BLaER1 treated with 17β-estradiol and CSF1 and Interleukin-3, amounts not matched to agents 10 nM and 100 nM (cell line): ENCODE measurements around the gene SLC25A21.
"Not testable (repeated sequence)": the region's sequence is repeated elsewhere in the genome, so short reads cannot be mapped to it uniquely, and the experiment has no call there.

ENCODE experiments used
- H3K27ac ChIP-seq, 11 experiments: shearing (Covaris generic); formaldehyde crosslinking; 2 replicates each; pipeline ENCODE4 v1.8.1; 2022
- H3K27me3 ChIP-seq, 11 experiments: shearing (Covaris generic); formaldehyde crosslinking; 2 replicates each; pipeline ENCODE4 v1.8.1; 2022
- H3K36me3 ChIP-seq, 11 experiments: shearing (Covaris generic); formaldehyde crosslinking; 2 replicates each; pipeline ENCODE4 v1.8.1; 2022
- H3K4me1 ChIP-seq, 10 experiments: shearing (Covaris generic); formaldehyde crosslinking; 2 replicates each; pipeline ENCODE4 v1.8.1; 2022
- H3K4me2 ChIP-seq, 11 experiments: shearing (Covaris generic); formaldehyde crosslinking; 2 replicates each; pipeline ENCODE4 v1.8.1; 2022
- H3K4me3 ChIP-seq, 10 experiments: shearing (Covaris generic); formaldehyde crosslinking; 2 replicates each; pipeline ENCODE4 v1.8.1; 2022
- H3K9ac ChIP-seq, 11 experiments: shearing (Covaris generic); formaldehyde crosslinking; 2 replicates each; pipeline ENCODE4 v1.8.1; 2022
- H3K9me3 ChIP-seq, 11 experiments: shearing (Covaris generic); formaldehyde crosslinking; replicated peaks in 1 of 11; 2 replicates each; pipeline ENCODE4 v1.8.1; 2022
- H4K20me1 ChIP-seq, 11 experiments: shearing (Covaris generic); formaldehyde crosslinking; 2 replicates each; pipeline ENCODE4 v1.8.1; 2022
- Cebpa-rat ChIP-seq, 11 experiments: shearing (Covaris generic); IDR thresholded peaks; 2 replicates each; pipeline ENCODE4 v1.8.1; 2022

The SLC25A21 gene

DNA sequence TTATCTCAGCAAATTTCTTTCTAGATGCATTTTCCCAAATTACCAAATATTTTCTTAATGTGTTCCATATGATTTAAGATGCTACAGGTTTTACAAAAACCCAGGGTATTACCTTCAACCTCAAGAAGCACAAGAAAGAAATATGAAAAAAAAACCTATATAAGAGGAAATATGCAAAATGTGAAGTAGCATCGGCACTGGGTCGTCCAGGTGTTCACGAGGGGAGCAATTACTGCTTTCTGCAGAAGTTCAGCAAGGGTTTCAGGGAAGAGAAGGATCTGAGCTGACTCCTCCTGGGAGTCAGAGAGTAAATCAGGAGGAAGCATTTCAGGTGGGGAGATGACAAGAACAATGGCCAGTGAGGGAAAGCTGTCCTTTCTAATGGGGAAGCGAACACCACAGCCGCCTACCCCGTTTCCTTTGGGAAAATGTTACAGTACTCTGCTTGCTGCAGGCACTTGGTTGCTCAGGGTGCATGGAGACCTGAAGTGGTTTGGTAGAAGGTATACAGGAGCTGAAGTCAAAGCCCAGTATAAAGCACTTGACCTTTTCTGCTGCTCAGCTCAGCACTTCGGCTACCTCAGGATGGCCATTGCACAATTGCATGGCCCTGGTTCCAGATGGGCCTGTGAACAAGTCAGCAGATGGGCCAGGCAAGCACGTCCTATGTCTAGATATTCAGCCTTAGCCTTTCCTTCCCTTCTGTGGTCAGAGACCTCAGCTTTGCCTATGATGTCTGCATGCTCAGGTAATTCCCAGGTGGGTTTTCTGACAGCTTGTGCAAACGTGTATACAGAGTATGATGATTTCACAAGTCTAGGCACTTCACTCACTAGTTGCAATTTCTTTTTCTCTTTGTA is 355.1 kb downstream of the SLC25A21 start:
- Histone ChIP-seq H3K36me3 (no peaks in the 10 kb centered on the region), H3K9me3 (peaks cover 0 to 7% (median 0%) of the 10 kb centered on the region in 11 experiments; a peak in 4 of 22 replicates), H3K4me3 (no peak overlapping the region), H3K4me1 (peaks cover 13 to 68% (median 46%) of the 10 kb centered on the region in 10 experiments), H4K20me1 (no peaks in the 10 kb centered on the region), H3K27me3 (no peaks in the 10 kb centered on the region), H3K9ac (no peak overlapping the region), H3K27ac (peak overlapping the region in 1 of 11 experiments; percentile 44; a peak in 1 of 22 replicates), H3K4me2 (peak overlapping the region; percentile 3 to 88 (median 71); a peak in 20 of 22 replicates)
- TF ChIP-seq Cebpa-rat (IDR thresholded peaks at IDR 0.05) = peak in 2 of 11 experiments; percentile 28 to 36; a peak in 2 of 22 replicates

GRCh38 chr14:36816481-36816880 is 355.9 kb downstream of the SLC25A21 start:
- peak overlapping the region in 7 of 11 experiments; percentile 9 to 71 (median 43); a peak in 10 of 22 replicates for H3K4me2 ChIP-seq
- H3K27me3 ChIP-seq = no peaks in the 10 kb centered on the region
- H3K9ac ChIP-seq = no peak overlapping the region
- peaks cover 13 to 60% (median 46%) of the 10 kb centered on the region in 10 experiments for H3K4me1 ChIP-seq
- no peak for TF ChIP-seq Cebpa-rat (IDR thresholded peaks at IDR 0.05)
- H4K20me1 ChIP-seq = no peaks in the 10 kb centered on the region
- peaks cover 0 to 7% (median 0%) of the 10 kb centered on the region in 11 experiments; a peak in 4 of 22 replicates for H3K9me3 ChIP-seq
- no peaks in the 10 kb centered on the region for H3K36me3 ChIP-seq
- H3K27ac ChIP-seq = no peak overlapping the region
- no peak overlapping the region for H3K4me3 ChIP-seq

DNA sequence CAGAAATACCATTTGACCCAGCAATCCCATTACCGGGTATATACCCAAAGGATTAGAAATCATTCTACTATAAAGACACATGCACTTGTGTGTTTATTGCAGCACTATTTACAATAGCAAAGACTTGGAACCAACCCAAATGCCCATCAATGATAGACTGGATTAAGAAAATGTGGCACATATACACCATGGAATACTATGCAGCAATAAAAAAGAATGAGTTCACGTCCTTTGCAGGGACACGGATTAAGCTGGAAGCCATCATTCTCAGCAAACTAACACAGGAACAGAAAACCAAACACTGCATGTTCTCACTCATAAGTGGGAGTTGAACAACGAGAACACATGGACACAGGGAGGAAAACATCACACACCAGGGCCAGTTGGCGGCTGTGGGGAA is 357.6 kb downstream of the SLC25A21 start:
- H4K20me1 ChIP-seq, H3K9me3 ChIP-seq: not testable (repeated sequence)

GRCh38 chr14:36810209-36810608 is 362.2 kb downstream of the SLC25A21 start:
- H3K4me1 ChIP-seq = no peaks in the 10 kb centered on the region
- no peak for TF ChIP-seq Cebpa-rat (IDR thresholded peaks at IDR 0.05)
- H4K20me1 ChIP-seq = no peaks in the 10 kb centered on the region

More for the DNA sequence above, 357.6 kb downstream of the SLC25A21 start:
- H3K9ac ChIP-seq, H3K36me3 ChIP-seq, H3K27me3 ChIP-seq, H3K4me2 ChIP-seq, H3K27ac ChIP-seq, H3K4me3 ChIP-seq: not testable (repeated sequence)
- peaks cover 13 to 43% (median 35%) of the 10 kb centered on the region in 10 experiments for H3K4me1 ChIP-seq

DNA sequence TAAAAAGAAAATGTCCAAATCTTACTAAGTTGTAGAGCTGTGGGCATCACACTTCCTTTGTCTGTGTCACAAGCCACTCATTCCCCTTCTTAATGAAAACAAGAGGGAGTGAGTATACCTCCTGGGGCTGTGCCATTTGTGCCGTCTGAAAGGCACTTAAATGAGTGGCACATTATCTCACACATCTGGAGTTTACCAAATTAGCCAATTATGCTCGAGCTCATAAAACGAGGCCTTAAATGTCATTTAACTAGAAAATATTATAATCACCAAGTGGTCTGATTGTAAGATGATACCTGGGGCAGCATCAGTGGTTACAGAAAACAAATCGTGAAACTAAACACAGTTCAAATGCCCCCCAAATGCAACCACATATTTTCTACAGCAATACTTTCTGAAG is 364.7 kb downstream of the SLC25A21 start:
- Histone ChIP-seq H3K4me2 (no peak overlapping the region), H3K4me3 (no peak overlapping the region), H3K9ac (no peak overlapping the region), H4K20me1 (no peaks in the 10 kb centered on the region), H3K36me3 (no peaks in the 10 kb centered on the region), H3K9me3 (no peaks in the 10 kb centered on the region), H3K4me1 (no peaks in the 10 kb centered on the region), H3K27ac (no peak overlapping the region), H3K27me3 (no peaks in the 10 kb centered on the region)
- TF ChIP-seq Cebpa-rat (IDR thresholded peaks at IDR 0.05) = no peak

More at GRCh38 chr14:36810209-36810608, 362.2 kb downstream of the SLC25A21 start:
- Histone ChIP-seq H3K27me3 (no peaks in the 10 kb centered on the region), H3K4me2 (no peak overlapping the region), H3K9ac (no peak overlapping the region), H3K36me3 (no peaks in the 10 kb centered on the region), H3K4me3 (no peak overlapping the region), H3K9me3 (peaks cover 0 to 7% (median 0%) of the 10 kb centered on the region in 11 experiments; a peak in 3 of 22 replicates), H3K27ac (no peak overlapping the region)

DNA sequence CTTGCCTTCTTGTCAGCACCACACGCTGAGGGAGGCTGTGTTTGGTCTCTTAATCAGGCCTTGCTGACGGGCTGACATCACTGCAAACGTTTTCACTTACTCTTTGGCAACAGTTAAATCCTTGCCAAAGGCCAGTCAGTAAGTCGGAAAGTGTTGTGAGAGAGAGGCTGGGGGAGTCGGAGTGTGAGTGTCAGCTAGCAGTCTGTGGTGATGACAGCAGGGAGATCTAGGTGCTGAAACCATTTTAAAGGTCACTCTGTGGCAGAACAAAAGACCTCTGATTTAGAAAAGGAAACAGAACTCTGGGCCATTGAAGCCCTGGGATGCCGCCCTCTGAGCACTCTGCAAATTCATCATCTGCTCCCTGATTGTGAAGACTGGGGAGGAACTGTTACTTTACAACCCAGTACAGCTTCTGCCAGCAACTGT is 367.3 kb downstream of the SLC25A21 start:
- no peak overlapping the region for H3K4me3 ChIP-seq
- no peaks in the 10 kb centered on the region for H3K9me3 ChIP-seq
- H4K20me1 ChIP-seq = no peaks in the 10 kb centered on the region
- no peaks in the 10 kb centered on the region for H3K4me1 ChIP-seq
- H3K36me3 ChIP-seq = no peaks in the 10 kb centered on the region
- H3K27ac ChIP-seq = no peak overlapping the region
- no peaks in the 10 kb centered on the region for H3K27me3 ChIP-seq
- H3K4me2 ChIP-seq = no peak overlapping the region
- TF ChIP-seq Cebpa-rat (IDR thresholded peaks at IDR 0.05) = no peak
- H3K9ac ChIP-seq = no peak overlapping the region

GRCh38 chr14:36797634-36798033 is 374.8 kb downstream of the SLC25A21 start:
- H3K36me3 ChIP-seq = no peaks in the 10 kb centered on the region
- H3K4me3 ChIP-seq = no peak overlapping the region
- no peak overlapping the region for H3K9ac ChIP-seq
- H3K27me3 ChIP-seq = no peaks in the 10 kb centered on the region
- H3K9me3 ChIP-seq = no peaks in the 10 kb centered on the region
- H3K4me2 ChIP-seq = no peak overlapping the region
- no peak overlapping the region for H3K27ac ChIP-seq
- no peaks in the 10 kb centered on the region for H3K4me1 ChIP-seq
- H4K20me1 ChIP-seq = no peaks in the 10 kb centered on the region
- no peak for TF ChIP-seq Cebpa-rat (IDR thresholded peaks at IDR 0.05)

DNA sequence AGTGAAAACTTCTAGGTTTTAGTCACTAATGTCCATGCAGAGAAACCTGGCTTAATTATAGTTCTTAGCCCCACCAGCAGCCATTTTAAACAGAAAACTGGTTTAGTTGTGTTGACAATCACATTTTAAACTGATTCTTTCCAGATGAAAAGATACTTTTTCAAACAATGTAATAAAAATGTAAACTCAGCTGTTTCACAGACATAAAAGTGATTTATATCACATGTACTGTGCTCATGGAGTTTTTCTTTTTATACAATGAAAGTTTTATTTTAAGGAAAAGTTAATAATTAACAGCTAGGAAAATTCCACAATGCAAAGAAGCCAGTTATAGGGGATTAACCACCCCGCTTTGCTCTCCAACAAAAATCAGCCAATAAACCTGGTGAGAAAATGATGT is 381.0 kb downstream of the SLC25A21 start:
- H3K9me3 ChIP-seq = no peaks in the 10 kb centered on the region
- H3K9ac ChIP-seq = no peak overlapping the region
- H3K4me1 ChIP-seq = no peaks in the 10 kb centered on the region
- H4K20me1 ChIP-seq = no peaks in the 10 kb centered on the region
- H3K4me2 ChIP-seq = no peak overlapping the region
- no peak for TF ChIP-seq Cebpa-rat (IDR thresholded peaks at IDR 0.05)
- H3K27me3 ChIP-seq = no peaks in the 10 kb centered on the region
- H3K36me3 ChIP-seq = no peaks in the 10 kb centered on the region
- H3K27ac ChIP-seq = no peak overlapping the region
- H3K4me3 ChIP-seq = no peak overlapping the region

DNA sequence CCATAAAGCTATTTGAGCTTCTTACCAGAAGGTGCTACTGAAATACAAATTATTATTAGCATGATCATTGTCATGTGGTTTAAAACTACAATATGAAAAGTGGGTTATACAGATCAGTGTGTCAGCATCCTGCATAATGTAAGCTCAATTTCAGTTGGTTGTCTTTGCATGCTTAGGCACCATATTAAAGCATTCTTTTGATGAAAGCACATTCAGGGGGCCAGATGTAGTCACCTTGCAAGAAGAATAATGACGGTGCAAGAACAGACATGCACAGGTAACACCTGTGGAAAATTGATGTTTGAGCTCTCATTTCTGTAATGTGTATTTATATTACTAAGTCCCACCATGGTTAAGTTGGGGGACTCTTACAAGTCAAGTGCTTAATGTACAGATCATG is 386.9 kb downstream of the SLC25A21 start:
- Histone ChIP-seq H3K9ac (no peak overlapping the region), H3K4me2 (no peak overlapping the region), H4K20me1 (no peaks in the 10 kb centered on the region), H3K9me3 (peaks cover 4 to 19% (median 13%) of the 10 kb centered on the region in 11 experiments; a peak in 17 of 22 replicates), H3K4me3 (no peak overlapping the region), H3K36me3 (no peaks in the 10 kb centered on the region), H3K4me1 (no peaks in the 10 kb centered on the region), H3K27ac (no peak overlapping the region), H3K27me3 (no peaks in the 10 kb centered on the region)
- TF ChIP-seq Cebpa-rat (IDR thresholded peaks at IDR 0.05) = no peak

- no peaks in the 10 kb centered on the region for H4K20me1 ChIP-seq
- H3K9ac ChIP-seq = no peak overlapping the region
- TF ChIP-seq Cebpa-rat (IDR thresholded peaks at IDR 0.05) = no peak
- H3K36me3 ChIP-seq = no peaks in the 10 kb centered on the region
- H3K4me2 ChIP-seq = no peak overlapping the region
- no peaks in the 10 kb centered on the region for H3K27me3 ChIP-seq
- H3K4me3 ChIP-seq = no peak overlapping the region
- H3K4me1 ChIP-seq = no peaks in the 10 kb centered on the region
- H3K27ac ChIP-seq = no peak overlapping the region
- peaks cover 4 to 19% (median 13%) of the 10 kb centered on the region in 11 experiments; a peak in 17 of 22 replicates for H3K9me3 ChIP-seq
Measured at GRCh38 chr14:36784541-36784940, 387.9 kb downstream of the SLC25A21 start.
